Limb (tissue), 2 donors: Measurements from ENCODE around the gene GORASP1.

ENCODE experiments used
- DNase-seq, 2 donors: peaks; one replicate each; pipeline ENCODE4 v3.0.0-alpha.2; 2016; ENCODE audit errors: extremely low spot score in 2 of 2

GORASP1 gene

DNA sequence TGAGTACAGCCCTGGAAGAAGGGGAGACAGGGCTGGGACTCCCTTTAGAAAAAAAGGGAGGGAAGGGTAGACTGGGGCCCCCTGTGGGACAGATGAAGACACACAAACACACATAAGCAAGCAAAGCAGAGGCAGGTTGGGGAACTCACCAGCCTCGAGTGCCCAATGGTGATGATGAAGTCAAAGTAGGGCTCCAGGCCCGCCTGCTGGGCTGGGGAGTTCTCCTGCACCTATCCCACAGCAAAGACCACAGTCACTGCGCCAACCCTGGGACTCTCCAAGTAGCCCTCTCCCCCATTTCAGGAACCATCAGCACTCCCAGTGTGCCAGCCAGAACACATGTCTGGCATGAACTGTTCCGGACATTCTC lies 4.1 kb downstream of the GORASP1 start:
- DNase-seq, result no peak

DNA sequence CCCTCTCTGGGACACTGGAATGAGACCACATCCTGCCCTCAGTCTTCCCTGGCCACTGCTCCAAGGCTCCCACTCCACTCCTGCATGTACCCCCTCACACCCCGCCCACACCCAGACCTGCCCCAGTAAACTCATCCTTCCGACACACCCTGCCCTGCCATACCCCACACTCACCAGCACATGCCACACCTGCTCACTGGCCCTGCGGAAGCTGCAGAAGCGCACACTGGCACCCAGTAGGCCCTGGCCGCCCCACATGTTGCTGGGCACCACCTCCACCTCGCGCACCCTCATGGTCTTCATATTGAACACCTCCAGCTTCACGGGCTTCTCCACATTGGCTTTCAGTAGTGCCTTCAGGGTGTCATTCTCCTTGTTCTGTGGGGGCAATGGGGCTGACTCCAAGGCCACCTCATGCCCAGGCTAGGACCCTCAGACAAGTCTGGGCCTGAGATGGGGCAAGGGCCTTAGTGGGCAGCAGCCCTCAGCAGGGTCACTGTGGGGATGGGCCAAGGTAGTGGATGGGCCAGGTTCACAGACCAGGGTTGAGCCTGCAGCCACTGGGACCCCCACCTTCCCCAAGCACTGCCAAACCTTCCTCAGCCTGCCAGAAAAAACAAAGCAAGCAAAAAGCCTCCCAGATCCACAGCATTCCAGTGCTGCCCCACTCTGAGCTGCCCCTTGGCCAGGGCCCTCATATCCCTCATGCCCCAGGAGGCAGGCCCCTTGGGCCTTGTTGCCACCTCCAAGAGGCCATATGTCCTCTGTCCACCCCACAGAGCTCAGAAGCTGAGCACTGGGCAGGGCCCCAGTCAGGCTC lies 4.7 kb downstream of the GORASP1 start:
- DNase-seq, result no peak

- no peak for DNase-seq
These were observed 6.3 kb downstream of the GORASP1 start for GRCh38 chr3:39101022-39101689.

GRCh38 chr3:39100500-39100886 lies 6.9 kb downstream of the GORASP1 start:
- no peak for DNase-seq

GRCh38 chr3:39099738-39100499 lies 7.5 kb downstream of the GORASP1 start:
- no peak for DNase-seq

DNA sequence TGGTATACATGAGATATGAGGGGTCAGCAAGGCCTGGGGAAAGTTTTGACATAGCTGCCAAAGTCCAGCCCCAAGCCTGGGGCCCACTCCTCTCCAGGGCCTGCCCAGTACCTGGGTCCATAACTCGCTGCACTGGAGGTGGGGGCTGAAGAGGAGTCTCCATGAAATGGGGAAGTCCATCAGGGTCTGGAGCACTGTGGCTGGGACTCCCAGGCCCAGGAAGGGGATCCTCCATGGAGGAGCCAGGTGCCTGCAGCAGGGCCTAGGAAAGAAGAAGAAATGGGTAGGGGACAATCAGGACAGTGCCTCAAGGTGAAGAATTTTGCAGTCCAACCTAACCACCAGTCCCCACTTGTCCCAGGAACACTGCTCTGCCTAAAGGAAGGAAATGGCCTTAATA lies 8.2 kb downstream of the GORASP1 start:
- DNase-seq, result no peak

GRCh38 chr3:39098473-39099000 lies 8.9 kb downstream of the GORASP1 start:
- no peak for DNase-seq

GRCh38 chr3:39097716-39098472 lies 9.5 kb downstream of the GORASP1 start:
- no peak for DNase-seq

DNA sequence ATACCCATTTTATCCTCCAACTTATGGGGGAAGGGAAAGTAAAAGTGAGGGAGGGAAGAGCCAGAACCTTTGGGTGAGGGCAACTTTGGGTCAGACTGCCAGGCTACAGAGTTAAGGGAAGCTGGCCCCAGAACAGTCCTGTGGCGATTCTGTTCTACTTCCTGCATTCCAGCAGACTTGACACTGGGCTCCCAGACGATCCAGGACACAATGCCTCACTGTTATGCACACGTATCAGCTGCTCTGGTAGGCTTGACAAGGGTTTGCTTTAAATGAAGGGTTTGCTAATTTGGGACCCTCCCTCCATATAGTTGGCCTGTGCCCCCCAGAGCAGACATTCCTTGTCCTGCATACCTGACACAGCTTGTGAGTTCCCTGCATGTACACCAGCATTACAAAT lies 10.7 kb downstream of the GORASP1 start:
- no peak for DNase-seq

GRCh38 chr3:39095778-39096177 lies 11.6 kb downstream of the GORASP1 start:
- no peak for DNase-seq

DNA sequence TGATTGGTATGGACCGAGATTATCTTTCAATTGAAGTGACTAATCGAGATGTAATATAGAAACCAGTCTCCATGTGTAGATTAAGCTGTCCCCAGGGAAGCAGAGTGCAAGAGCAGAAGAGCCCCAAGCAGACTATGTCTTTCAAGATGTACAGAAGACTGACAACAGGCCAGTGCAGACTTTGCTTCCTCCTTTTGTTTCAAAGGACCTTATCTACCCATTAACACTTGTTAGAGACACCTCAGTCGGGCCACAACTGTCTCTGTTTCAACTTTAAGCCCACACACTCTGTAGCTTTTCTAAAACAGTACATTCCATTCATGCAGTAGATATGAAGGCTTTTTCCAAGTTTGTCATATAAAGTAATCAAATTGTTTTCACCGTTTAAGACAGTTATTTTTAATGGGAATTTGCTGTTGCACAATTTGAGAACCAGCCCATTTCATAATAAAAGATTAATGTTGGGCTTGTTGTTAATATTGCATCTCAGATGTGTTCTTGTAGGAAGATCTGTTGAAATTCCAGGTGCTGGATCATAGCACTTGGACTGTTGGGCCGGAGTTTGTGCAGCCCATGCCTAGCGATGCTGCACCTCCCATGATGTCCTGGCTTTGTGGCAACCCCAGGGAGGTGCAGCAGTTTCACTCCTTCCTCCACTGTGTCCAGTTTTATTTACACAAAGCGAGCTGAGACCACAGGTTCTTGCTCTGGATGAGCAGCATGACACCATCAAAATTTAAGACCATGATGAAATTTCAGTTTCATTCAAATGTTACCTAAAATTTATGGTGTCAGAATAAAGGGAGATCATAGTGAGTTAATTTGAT lies 12.4 kb downstream of the GORASP1 start:
- no peak for DNase-seq

GRCh38 chr3:39090922-39091321 lies 16.5 kb downstream of the GORASP1 start:
- no peak for DNase-seq

- no peak for DNase-seq
These were observed 18.5 kb downstream of the GORASP1 start for GRCh38 chr3:39088889-39089288.

GRCh38 chr3:39088456-39088855 lies 19.0 kb downstream of the GORASP1 start:
- no peak for DNase-seq

DNA sequence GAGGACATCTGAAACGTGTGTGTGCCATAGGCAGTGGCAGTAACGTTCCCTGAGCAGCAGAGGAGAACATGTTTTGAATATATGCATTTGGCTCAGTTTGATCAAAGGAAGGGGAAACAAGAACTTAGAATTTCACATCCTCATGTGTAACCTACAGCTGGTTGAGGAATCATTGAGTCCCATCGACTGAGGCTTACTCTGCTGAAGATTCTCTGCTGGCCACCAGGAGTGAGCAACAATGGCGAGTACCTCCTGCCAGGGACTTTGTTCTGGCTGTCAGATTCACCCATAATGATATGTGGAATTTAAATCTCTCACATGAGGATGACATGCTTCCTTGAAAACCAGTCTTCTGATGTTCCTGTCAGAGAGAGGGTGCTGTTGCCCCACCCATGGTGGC lies 21.3 kb downstream of the GORASP1 start:
- no peak for DNase-seq

GRCh38 chr3:39082666-39083313 lies 24.6 kb downstream of the GORASP1 start:
- DNase-seq, result no peak

DNA sequence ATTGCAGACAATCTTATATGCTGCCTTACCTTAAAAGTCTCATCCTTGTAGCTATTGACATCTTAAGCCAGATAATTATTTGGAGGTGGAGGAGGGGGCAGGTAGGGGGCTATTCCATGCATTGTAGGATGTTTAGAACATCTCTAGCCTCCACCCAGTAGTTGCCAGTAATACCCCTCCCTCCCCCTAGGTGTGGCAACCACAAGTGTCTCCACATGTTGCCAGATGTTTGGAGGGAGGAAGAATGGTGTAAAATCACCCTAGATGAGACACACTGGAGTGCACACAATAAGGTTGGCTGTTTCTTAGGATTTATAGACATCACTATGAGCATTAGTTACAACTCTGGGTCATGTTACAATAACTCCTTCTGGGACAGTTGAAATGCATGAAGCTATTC lies 27.4 kb downstream of the GORASP1 start:
- DNase-seq, result no peak

DNA sequence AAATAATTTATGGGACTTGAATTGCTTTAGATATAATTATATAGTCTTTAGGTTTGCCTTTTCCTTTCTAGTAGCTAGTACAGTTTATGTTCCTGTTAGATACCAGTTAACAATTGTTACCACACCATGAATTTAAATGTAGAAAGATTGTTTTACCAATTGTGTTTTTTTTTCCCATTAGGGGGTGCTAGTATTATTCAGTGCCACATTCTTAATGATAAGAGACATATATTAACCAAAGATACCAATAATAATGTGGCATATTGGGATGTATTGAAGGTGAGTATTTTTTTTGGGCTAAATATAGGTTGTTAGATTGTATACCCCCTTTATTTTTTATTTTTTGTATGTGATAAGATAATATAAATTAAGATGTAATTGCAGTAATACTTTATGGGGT lies 27.9 kb downstream of the GORASP1 start:
- no peak for DNase-seq

DNA sequence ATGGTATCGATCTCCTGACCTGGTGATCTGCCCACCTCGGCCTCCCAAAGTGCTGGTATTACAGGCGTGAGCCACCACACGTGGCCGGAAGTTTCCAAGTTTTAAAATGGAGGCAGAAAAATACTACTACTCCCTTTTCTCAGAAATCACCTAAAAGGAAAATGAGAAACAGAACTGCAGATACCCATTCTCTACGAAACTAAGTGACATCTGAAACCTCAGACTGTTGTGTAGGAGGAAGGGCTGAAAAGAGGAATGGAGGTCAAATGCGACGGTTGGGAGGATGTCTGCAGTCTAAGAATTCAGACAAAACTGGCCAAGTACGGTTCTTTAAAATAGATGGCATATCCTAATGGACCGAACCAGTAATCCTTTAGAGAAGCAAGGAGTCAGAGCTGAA lies 31.5 kb downstream of the GORASP1 start:
- DNase-seq, result no peak

- DNase-seq, result no peak
These were observed 38.9 kb downstream of the GORASP1 start for GRCh38 chr3:39068556-39068955.
